Mesothelial cell of epicardium (in vitro differentiated cells): ENCODE data around the gene SLCO2A1. TPM values are rescaled to one million over a fixed set of nuclear protein-coding genes. Genes with fewer than 3 reads are reported as not detected.

Experiments
- DNase-seq, 2 experiments: peaks; one replicate each; pipeline ENCODE4 v3.0.0; 2021; ENCODE audit warnings: low spot score in 2 of 2; ENCODE audit not compliant: unreplicated experiment in 2 of 2
- H3K27ac Mint-ChIP-seq: 2 replicates; pipeline ENCODE4 v1.8.0; 2021; ENCODE audit warnings: mixed read lengths
- H3K27me3 Mint-ChIP-seq: 2 replicates; pipeline ENCODE4 v1.8.0; 2021; ENCODE audit warnings: low read depth, mixed read lengths
- H3K36me3 Mint-ChIP-seq: 2 replicates; pipeline ENCODE4 v1.8.0; 2021; ENCODE audit warnings: mixed read lengths
- H3K4me1 Mint-ChIP-seq: 2 replicates; pipeline ENCODE4 v1.8.0; 2021; ENCODE audit warnings: mixed read lengths
- H3K4me3 Mint-ChIP-seq: 2 replicates; pipeline ENCODE4 v1.8.0; 2021; ENCODE audit warnings: mild to moderate bottlenecking, moderate library complexity, mixed read lengths
- H3K9me3 Mint-ChIP-seq: 2 replicates; pipeline ENCODE4 v1.8.0; 2021; ENCODE audit warnings: mixed read lengths
- total RNA-seq: library from RNA; stranded (reverse); gene quantifications from 3 replicates; pipeline ENCODE4 v1.2.1, GENCODE V29; 2021
- TF ChIP-seq, protein P1 (sequence below): fragments of 200-600 bp; sonication (generic); IDR thresholded peaks from one replicate; pipeline ENCODE4 v1.5.0; 2021; ENCODE audit warnings: antibody characterized with exemption; ENCODE audit not compliant: unreplicated experiment

SLCO2A1 gene
- total RNA-seq, 1 donor from 2014 or later, result 24.1 TPM

DNA sequence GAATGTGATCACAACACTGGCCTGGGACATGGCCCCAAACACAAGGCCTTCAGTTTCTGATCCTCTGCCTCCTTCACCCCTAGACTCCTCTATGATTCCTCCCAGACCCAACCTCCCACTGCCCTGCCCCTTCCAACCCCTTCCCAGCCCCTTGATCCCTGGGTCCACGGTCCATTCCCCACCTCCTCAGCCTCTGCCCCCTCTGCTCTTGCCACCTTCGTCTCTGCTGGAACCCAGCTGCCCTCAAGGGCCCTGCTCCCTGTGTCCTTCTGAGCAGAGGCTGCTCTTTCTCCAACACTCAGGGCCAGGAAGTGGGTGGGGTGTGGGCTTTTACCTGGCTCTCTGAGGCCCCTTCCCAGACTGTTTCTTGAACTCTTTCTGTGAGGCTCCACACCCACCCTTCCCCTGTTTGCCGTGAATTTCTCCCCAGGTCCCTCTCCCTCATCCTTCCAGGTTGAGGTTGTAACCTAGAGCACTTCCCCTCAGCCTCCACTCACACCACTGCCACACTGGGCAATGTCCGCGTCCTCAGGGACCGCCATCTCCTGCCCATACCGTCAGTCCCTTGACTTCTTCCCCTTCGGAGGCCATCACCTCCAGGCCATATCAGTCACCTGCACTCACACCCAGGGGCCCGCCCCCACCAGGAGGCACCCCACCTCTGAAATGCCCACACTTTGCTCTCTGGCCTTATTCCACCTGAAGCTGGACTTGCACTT, 18.7 kb upstream of the SLCO2A1 start:
- Mint-ChIP-seq H3K36me3 (peaks cover 4% of the 10 kb centered on the region), H3K27me3 (no peaks in the 10 kb centered on the region), H3K27ac (no peak overlapping the region), H3K4me1 (no peaks in the 10 kb centered on the region), H3K4me3 (no peak overlapping the region), H3K9me3 (peaks cover 23% of the 10 kb centered on the region)
- no peak for DNase-seq
- TF ChIP-seq, protein P1, sequence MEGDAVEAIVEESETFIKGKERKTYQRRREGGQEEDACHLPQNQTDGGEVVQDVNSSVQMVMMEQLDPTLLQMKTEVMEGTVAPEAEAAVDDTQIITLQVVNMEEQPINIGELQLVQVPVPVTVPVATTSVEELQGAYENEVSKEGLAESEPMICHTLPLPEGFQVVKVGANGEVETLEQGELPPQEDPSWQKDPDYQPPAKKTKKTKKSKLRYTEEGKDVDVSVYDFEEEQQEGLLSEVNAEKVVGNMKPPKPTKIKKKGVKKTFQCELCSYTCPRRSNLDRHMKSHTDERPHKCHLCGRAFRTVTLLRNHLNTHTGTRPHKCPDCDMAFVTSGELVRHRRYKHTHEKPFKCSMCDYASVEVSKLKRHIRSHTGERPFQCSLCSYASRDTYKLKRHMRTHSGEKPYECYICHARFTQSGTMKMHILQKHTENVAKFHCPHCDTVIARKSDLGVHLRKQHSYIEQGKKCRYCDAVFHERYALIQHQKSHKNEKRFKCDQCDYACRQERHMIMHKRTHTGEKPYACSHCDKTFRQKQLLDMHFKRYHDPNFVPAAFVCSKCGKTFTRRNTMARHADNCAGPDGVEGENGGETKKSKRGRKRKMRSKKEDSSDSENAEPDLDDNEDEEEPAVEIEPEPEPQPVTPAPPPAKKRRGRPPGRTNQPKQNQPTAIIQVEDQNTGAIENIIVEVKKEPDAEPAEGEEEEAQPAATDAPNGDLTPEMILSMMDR, result no peak

DNA sequence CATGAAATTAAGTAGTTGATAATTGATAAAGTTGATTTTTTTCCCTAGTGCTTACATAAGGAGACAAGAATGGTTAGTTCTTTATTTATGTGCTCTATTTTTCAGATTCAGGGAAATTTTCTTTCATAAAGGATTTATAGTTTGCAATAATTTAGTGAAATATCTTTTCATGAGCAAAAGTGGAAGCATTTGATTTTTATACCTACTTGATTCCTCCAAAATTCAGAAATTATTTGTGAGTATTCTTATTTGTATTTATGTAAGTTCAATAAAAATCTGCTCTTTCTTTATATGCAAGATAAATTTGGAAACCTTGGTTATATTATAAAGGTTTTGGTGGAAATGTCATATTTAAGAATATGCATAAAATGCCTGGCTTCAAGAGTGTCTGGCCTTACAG, 14.7 kb upstream of the SLCO2A1 start:
- TF ChIP-seq, protein P1, result no peak
- Mint-ChIP-seq H3K36me3 (peaks cover 9% of the 10 kb centered on the region), H3K4me3 (no peak overlapping the region), H3K4me1 (peaks cover 2% of the 10 kb centered on the region), H3K9me3 (peaks cover 45% of the 10 kb centered on the region), H3K27ac (no peak overlapping the region), H3K27me3 (no peaks in the 10 kb centered on the region)
- no peak for DNase-seq

DNA sequence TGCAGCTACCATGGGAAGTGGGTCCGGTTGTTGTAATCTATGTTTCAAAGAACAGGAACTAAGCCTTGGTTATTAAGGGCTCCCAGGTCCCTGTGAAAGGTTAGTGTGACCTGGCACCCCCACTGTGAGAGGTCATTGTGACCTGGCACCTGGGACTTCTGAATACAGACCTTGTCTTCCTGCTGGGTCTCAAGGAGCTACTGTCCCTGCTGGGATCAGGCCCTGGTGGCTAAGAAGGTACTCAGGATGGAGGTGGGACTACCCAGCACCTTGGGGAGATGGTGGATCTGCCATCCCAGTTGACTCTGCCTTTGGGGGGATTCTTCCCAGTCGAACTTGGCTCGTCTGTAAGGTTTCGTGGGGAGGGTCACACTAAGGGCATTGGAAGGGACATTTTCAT, 10.3 kb upstream of the SLCO2A1 start:
- Mint-ChIP-seq H3K4me3 (no peak overlapping the region), H3K9me3 (peaks cover 28% of the 10 kb centered on the region)
- TF ChIP-seq, protein P1, result no peak

DNA sequence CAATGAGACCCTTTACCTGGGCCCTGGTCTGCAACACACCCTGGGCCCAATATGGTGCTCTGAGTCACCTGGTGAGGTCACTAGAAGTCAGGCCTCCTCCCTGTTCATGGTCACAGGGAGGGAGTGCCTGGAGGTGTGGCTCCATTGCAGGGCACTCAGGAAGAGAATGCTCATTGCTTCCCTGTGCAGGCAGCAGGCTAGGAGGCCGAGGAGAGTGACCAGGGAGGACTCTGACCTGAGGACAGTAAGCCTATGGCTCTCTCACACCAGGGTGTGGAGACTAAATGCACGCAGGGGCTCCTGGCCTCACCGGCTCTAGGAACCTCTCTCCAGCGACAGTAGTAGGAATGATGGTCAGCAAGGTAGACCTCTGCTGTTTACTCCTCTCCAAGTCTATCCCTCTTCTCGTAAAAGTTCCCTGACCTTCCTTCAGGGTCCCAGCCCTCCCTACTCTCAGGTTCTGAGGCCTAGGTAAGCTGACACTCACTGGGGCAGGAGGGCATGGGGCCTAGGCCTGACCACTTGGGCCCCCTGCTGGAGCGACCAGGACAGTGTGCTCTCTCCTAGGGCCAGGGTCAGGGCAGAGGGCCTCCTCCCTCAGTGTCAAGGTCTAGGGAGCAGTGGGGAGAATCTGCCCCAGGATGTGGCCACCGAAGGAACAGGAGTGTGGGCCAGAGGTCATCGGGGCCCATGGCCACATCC, 9.6 kb upstream of the SLCO2A1 start:
- peaks cover 22% of the 10 kb centered on the region for H3K9me3 Mint-ChIP-seq
- TF ChIP-seq, protein P1, result no peak
- no peak overlapping the region for H3K4me3 Mint-ChIP-seq
- no peaks in the 10 kb centered on the region for H3K27me3 Mint-ChIP-seq
- peaks cover 5% of the 10 kb centered on the region for H3K36me3 Mint-ChIP-seq
- no peak for DNase-seq
- peaks cover 4% of the 10 kb centered on the region for H3K4me1 Mint-ChIP-seq
- H3K27ac Mint-ChIP-seq, result no peak overlapping the region

More for the DNA sequence above, 10.3 kb upstream of the SLCO2A1 start:
- no peak overlapping the region for H3K27ac Mint-ChIP-seq
- DNase-seq, result no peak
- H3K36me3 Mint-ChIP-seq, result peaks cover 5% of the 10 kb centered on the region
- H3K4me1 Mint-ChIP-seq, result peaks cover 4% of the 10 kb centered on the region
- H3K27me3 Mint-ChIP-seq, result no peaks in the 10 kb centered on the region

DNA sequence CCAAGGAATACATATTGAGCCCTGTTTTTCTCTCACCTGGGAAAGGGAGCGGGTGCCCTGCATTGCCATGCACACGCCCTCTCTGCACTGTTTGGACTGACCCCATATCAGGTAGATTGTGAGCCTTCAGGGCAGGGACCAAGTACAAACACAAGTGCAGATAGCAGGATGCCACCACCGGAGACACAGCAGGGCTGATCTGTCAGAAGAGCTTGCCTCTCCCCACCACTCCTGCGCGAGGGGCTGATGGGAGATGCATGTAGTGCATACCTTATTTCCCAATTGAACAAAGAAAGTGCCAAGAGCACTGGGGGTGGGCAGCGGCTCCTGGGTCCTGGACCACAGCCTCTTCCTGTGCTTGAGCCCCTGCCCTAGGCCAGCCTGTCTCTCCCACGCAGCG, 9.0 kb upstream of the SLCO2A1 start:
- Mint-ChIP-seq H3K27ac (no peak overlapping the region), H3K9me3 (peaks cover 22% of the 10 kb centered on the region), H3K27me3 (no peaks in the 10 kb centered on the region), H3K4me3 (no peak overlapping the region), H3K4me1 (peaks cover 4% of the 10 kb centered on the region), H3K36me3 (peaks cover 5% of the 10 kb centered on the region)
- DNase-seq, result no peak
- TF ChIP-seq, protein P1, result no peak
